CD14-positive monocyte (primary cell): ENCODE measurements around the gene RIPOR3. TPM values are rescaled to one million over a fixed set of nuclear protein-coding genes. Genes with fewer than 3 reads are reported as not detected.

Source experiments
- DNase-seq, 3 donors: peaks; one replicate each; pipeline ENCODE4 v3.0.0-alpha.2; 2011 to 2022
- H2AFZ ChIP-seq: 2 replicates; pipeline ENCODE4 v1.6.0; 2012; ENCODE audit warnings: mild to moderate bottlenecking, low read depth, low read length, inconsistent platforms; ENCODE audit not compliant: insufficient read depth, poor library complexity, severe bottlenecking
- H3K27ac ChIP-seq, 2 donors: 1 replicate in 1 of 2; 2 replicates in 1 of 2; pipeline ENCODE4 v1.5.1; 2012 to 2013; ENCODE audit warnings: low read length in 2 of 2, control low read depth in 1 of 2, inconsistent platforms in 1 of 2, low read depth in 1 of 2, mild to moderate bottlenecking in 1 of 2
- H3K27me3 ChIP-seq, 2 donors: one replicate each; pipeline versions ENCODE4 v1.6.0 to v1.6.1; 2011 to 2013; ENCODE audit warnings: low read length in 2 of 2; ENCODE audit not compliant: control insufficient read depth in 2 of 2, insufficient read depth in 2 of 2
- H3K36me3 ChIP-seq, 2 donors: replicated peaks in 1 of 2; 1 replicate in 1 of 2; 2 replicates in 1 of 2; pipeline versions ENCODE4 v1.5.1 to v1.6.1; 2012 to 2013; ENCODE audit warnings: low read length in 2 of 2, control low read depth in 1 of 2, inconsistent platforms in 1 of 2, mild to moderate bottlenecking in 1 of 2; ENCODE audit not compliant: insufficient read depth in 2 of 2, control insufficient read depth in 1 of 2
- H3K4me1 ChIP-seq, 2 donors: 1 replicate in 1 of 2; 2 replicates in 1 of 2; pipeline versions ENCODE4 v1.5.1 to v1.6.1; 2012 to 2013; ENCODE audit warnings: low read length in 2 of 2, control low read depth in 1 of 2, inconsistent platforms in 1 of 2, mild to moderate bottlenecking in 1 of 2, moderate library complexity in 1 of 2; ENCODE audit not compliant: insufficient read depth in 2 of 2, control insufficient read depth in 1 of 2
- H3K4me2 ChIP-seq: replicated peaks from 2 replicates; pipeline ENCODE3; 2012; ENCODE audit warnings: low read length, moderate library complexity, mild to moderate bottlenecking; ENCODE audit not compliant: poor library complexity, severe bottlenecking; ENCODE audit errors: extremely low read depth
- H3K4me3 ChIP-seq, 3 experiments: fragments of 200-600 bp in 1 of 3; sonication (generic) in 1 of 3; replicated peaks in 1 of 3; 1 replicate in 2 of 3; 2 replicates in 1 of 3; pipeline ENCODE4 v1.5.1; 2011 to 2013; ENCODE audit warnings: low read length in 3 of 3, mild to moderate bottlenecking in 3 of 3, control low read depth in 2 of 3, low read depth in 2 of 3, inconsistent platforms in 1 of 3, moderate library complexity in 1 of 3
- H3K79me2 ChIP-seq: 2 replicates; pipeline ENCODE4 v1.6.0; 2012; ENCODE audit warnings: mild to moderate bottlenecking, control low read depth, inconsistent platforms, low read length, moderate library complexity; ENCODE audit not compliant: insufficient read depth
- H3K9ac ChIP-seq: 2 replicates; pipeline ENCODE4 v1.6.0; 2017; ENCODE audit warnings: low read length, mild to moderate bottlenecking; ENCODE audit not compliant: insufficient read depth, poor library complexity, severe bottlenecking
- H3K9me3 ChIP-seq, 2 donors: replicated peaks in 1 of 2; 1 replicate in 1 of 2; 2 replicates in 1 of 2; pipeline versions ENCODE4 v1.5.1 to v1.6.1; 2012 to 2013; ENCODE audit warnings: low read length in 2 of 2, control low read depth in 1 of 2; ENCODE audit not compliant: control insufficient read depth in 1 of 2, insufficient read depth in 1 of 2
- H4K20me1 ChIP-seq: 2 replicates; pipeline ENCODE4 v1.6.0; 2012; ENCODE audit warnings: mild to moderate bottlenecking, low read length, control low read depth, moderate library complexity; ENCODE audit not compliant: insufficient read depth
- H3K27ac Mint-ChIP-seq, 7 donors: one replicate each; pipeline ENCODE4 v1.8.0; 2020; ENCODE audit warnings: mild to moderate bottlenecking in 7 of 7, mixed read lengths in 7 of 7, moderate library complexity in 6 of 7, inconsistent platforms in 2 of 7
- H3K27me3 Mint-ChIP-seq, 3 donors: one replicate each; pipeline ENCODE4 v1.8.0; 2021 to 2022; ENCODE audit warnings: low read depth in 3 of 3, mild to moderate bottlenecking in 3 of 3, mixed read lengths in 3 of 3, moderate library complexity in 3 of 3, inconsistent platforms in 1 of 3
- H3K36me3 Mint-ChIP-seq, 2 donors: one replicate each; pipeline ENCODE4 v1.8.0; 2020; ENCODE audit warnings: mixed read lengths in 2 of 2, inconsistent platforms in 1 of 2, mild to moderate bottlenecking in 1 of 2
- H3K4me1 Mint-ChIP-seq: one replicate; pipeline ENCODE4 v1.8.0; 2020; ENCODE audit warnings: mild to moderate bottlenecking, mixed read lengths
- H3K4me3 Mint-ChIP-seq, 2 donors: one replicate each; pipeline ENCODE4 v1.8.0; 2020; ENCODE audit warnings: mild to moderate bottlenecking in 2 of 2, mixed read lengths in 2 of 2, moderate library complexity in 1 of 2
- H3K9me3 Mint-ChIP-seq, 7 donors: one replicate each; pipeline ENCODE4 v1.8.0; 2020 to 2022; ENCODE audit warnings: mixed read lengths in 7 of 7, mild to moderate bottlenecking in 6 of 7, moderate library complexity in 6 of 7, inconsistent platforms in 2 of 7
- WGBS: methylation state at CpG from one replicate; pipeline ENCODE4 v1.1.5; 2013; ENCODE audit warnings: missing lambda C conversion rate; ENCODE audit not compliant: insufficient coverage; 5-methylcytosine and 5-hydroxymethylcytosine counted together
- intact Hi-C, 2 donors: fragments of 100-400 bp; cut with micrococcal nuclease; formaldehyde crosslinking; loops; one replicate each; pipeline versions ENCODE4 v1.15.0 to v1.15.1; 2023
- polyA plus RNA-seq, 3 donors: library from polyadenylated mRNA; depleted of rRNA in 1 of 3; unstranded in 2 of 3; stranded (reverse) in 1 of 3; fragments of 300-500 nt in 2 of 3; fragments of >200 nt in 1 of 3; fragmentation: Illumina TruSeq in 2 of 3; gene quantifications; 1 replicate in 2 of 3; 2 replicates in 1 of 3; pipeline ENCODE4 v1.2.3, GENCODE V29; 2012 to 2021
- TF ChIP-seq, protein P1 (sequence below): fragments of 200-600 bp; IDR thresholded peaks from one replicate; pipeline ENCODE4 v1.8.0; 2022; ENCODE audit warnings: antibody characterized with exemption, mild to moderate bottlenecking

Gene RIPOR3
- polyA plus RNA-seq, 3 donors, result not detected

DNA sequence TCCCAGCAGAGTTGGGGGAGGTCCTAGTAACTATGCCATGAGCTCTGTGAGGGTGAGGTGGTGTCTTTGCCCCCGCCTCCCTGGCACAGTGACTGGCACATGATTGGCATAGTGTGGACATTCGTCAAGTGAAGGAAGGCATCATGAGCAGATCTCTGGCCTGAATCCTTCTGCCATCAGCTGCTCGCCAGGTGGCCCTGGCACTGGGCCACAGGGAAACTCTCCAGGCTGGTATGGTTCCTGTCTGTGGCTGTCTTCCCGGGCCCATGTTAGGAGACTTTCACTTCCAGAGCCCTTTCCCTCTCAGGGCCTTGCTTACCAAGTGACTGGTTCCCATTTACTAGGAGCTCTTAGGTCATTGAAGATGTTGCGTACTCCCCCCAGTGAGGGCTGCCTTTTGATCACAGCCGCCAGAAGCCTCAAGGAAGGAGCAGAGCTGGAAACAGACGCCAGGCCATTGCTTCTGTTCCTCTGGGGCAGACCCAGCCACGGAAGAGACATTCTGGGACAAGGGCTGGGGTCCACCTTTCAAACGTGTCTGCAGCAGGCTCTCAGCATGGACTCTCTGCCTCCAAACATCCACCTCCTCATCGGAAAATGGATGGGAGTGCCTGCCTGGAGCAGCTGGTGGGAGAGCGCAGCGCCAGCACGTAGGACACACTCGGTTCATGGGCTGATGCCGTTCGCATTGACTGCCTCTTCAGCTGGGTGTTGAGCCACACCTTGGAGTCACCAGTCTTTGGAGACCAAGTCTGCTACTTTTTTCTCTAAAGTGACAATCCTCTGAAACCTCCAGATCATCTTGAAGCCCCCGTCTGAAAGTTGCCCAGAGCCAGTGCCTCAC is 113.9 kb downstream of the RIPOR3 start:
- H4K20me1 ChIP-seq, result peaks cover 74% of the 10 kb centered on the region
- no peak overlapping the region for H2AFZ ChIP-seq
- no peak overlapping the region for H3K4me3 ChIP-seq
- intact Hi-C loops, result loop anchor here (2.0 to 5.0 kb wide), 3 partner anchors 99 to 390 kb away; no protein-coding TSS in a partner anchor
- no peaks in the 10 kb centered on the region for H3K27me3 ChIP-seq
- TF ChIP-seq, protein P1, sequence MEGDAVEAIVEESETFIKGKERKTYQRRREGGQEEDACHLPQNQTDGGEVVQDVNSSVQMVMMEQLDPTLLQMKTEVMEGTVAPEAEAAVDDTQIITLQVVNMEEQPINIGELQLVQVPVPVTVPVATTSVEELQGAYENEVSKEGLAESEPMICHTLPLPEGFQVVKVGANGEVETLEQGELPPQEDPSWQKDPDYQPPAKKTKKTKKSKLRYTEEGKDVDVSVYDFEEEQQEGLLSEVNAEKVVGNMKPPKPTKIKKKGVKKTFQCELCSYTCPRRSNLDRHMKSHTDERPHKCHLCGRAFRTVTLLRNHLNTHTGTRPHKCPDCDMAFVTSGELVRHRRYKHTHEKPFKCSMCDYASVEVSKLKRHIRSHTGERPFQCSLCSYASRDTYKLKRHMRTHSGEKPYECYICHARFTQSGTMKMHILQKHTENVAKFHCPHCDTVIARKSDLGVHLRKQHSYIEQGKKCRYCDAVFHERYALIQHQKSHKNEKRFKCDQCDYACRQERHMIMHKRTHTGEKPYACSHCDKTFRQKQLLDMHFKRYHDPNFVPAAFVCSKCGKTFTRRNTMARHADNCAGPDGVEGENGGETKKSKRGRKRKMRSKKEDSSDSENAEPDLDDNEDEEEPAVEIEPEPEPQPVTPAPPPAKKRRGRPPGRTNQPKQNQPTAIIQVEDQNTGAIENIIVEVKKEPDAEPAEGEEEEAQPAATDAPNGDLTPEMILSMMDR, result no peak
- H3K4me2 ChIP-seq, result no peak overlapping the region
- H3K9ac ChIP-seq, result no peak overlapping the region
- peaks cover 76 to 93% of the 10 kb centered on the region in 2 donors for H3K36me3 ChIP-seq
- H3K27ac Mint-ChIP-seq, result peak overlapping the region in 3 of 7 donors; percentile 6 to 51 (median 12)
- no peak overlapping the region for H3K4me3 Mint-ChIP-seq
- H3K27me3 Mint-ChIP-seq, result no peaks in the 10 kb centered on the region
- H3K9me3 ChIP-seq, result no peaks in the 10 kb centered on the region
- no peaks in the 10 kb centered on the region for H3K9me3 Mint-ChIP-seq
- peaks cover 87 to 95% of the 10 kb centered on the region in 2 donors for H3K36me3 Mint-ChIP-seq
- WGBS, result 92% methylated on average over 16 of the region's 17 CpGs
- peak overlapping the region in 1 of 2 donors; percentile 5 for H3K27ac ChIP-seq
- DNase-seq, result no peak
- peaks cover 8% of the 10 kb centered on the region for H3K79me2 ChIP-seq
- peaks cover 9% of the 10 kb centered on the region for H3K4me1 Mint-ChIP-seq
- peaks cover 0 to 3% of the 10 kb centered on the region in 2 donors for H3K4me1 ChIP-seq

DNA sequence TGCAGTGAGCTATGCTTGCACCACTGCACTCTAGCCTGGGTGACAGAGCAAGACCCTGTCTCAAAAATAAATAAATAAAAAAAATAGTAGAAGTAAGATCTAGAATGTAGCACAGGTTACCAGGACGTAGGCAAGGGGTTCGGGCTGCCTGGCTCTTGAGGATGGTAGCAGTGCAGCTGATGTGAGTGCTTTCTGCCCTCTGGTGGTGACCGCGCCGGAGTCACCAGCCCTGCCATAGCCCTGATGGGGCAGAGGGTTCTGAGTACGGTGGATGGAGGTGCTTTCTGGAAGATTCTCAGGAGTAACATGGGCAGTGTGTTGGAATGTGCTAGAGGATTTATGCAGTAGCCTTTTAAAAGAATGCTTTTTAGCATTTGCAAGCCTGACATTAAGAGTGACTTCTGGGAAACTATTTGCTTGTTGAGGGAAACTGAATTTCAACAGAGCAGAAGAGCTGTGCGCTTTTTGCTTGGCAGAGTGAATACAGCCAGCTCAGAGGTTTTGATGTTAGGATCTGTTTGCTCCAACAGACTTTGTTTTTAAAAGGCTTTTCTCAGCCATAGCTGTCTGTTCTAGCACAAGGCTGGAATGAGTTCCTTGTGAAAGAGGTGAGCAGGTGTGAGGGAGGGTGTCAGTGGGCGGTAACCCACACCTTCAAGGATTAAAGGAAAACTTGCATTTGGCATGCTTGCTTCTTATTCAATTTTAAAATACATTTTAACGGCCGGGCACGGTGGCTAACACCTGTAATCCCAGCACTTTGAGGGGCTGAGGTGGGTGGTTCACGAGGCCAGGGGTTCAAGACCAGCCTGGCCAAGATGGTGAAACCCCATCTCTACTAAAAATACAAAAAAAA is 115.2 kb downstream of the RIPOR3 start:
- DNase-seq, result peak; percentile 34 to 49 (median 43)
- H3K36me3 ChIP-seq, result peaks cover 69 to 93% of the 10 kb centered on the region in 2 donors
- H3K4me2 ChIP-seq, result no peak overlapping the region
- peak overlapping the region in 4 of 7 donors; percentile 7 to 81 (median 28) for H3K27ac Mint-ChIP-seq
- H3K36me3 Mint-ChIP-seq, result peaks cover 85 to 95% of the 10 kb centered on the region in 2 donors
- H3K9me3 Mint-ChIP-seq, result no peaks in the 10 kb centered on the region
- H3K4me3 Mint-ChIP-seq, result no peak overlapping the region
- no peak overlapping the region for H3K27ac ChIP-seq
- peaks cover 20% of the 10 kb centered on the region for H3K79me2 ChIP-seq
- peaks cover 0 to 6% of the 10 kb centered on the region in 2 donors for H3K4me1 ChIP-seq
- H2AFZ ChIP-seq, result no peak overlapping the region
- intact Hi-C loops, result loop anchor here (2.0 to 5.0 kb wide), 3 partner anchors 97 to 389 kb away; no protein-coding TSS in a partner anchor
- WGBS, result 46% methylated on average over 7 of the region's 12 CpGs
- H3K9me3 ChIP-seq, result no peaks in the 10 kb centered on the region
- TF ChIP-seq, protein P1, result peak; percentile 71
- peaks cover 79% of the 10 kb centered on the region for H4K20me1 ChIP-seq
- no peak overlapping the region for H3K4me3 ChIP-seq
- H3K4me1 Mint-ChIP-seq, result peaks cover 17% of the 10 kb centered on the region
- H3K27me3 ChIP-seq, result no peaks in the 10 kb centered on the region
- H3K27me3 Mint-ChIP-seq, result no peaks in the 10 kb centered on the region
- H3K9ac ChIP-seq, result no peak overlapping the region
